GM19023 (cell line): Measurements from ENCODE around the gene TCP11.

Source experiments
- ATAC-seq: cut with Tn5 transposase; IDR thresholded peaks from one replicate; pipeline ENCODE4 v1.9.1; 2021; ENCODE audit warnings: mild to moderate bottlenecking, moderate library complexity; ENCODE audit not compliant: unreplicated experiment

TCP11 gene

GRCh38 chr6:35082733-35083403 is 58.3 kb downstream of the TCP11 start:
- ATAC-seq: no peak

GRCh38 chr6:35082046-35082732 is 59.0 kb downstream of the TCP11 start:
- ATAC-seq: no peak

GRCh38 chr6:35081426-35081851 is 59.7 kb downstream of the TCP11 start:
- ATAC-seq: no peak

- no peak for ATAC-seq
Observed at GRCh38 chr6:35080821-35081425, 60.2 kb downstream of the TCP11 start.

- no peak for ATAC-seq
Observed at GRCh38 chr6:35080016-35080680, 61.0 kb downstream of the TCP11 start.

- ATAC-seq: no peak
Observed at GRCh38 chr6:35079311-35080000, 61.7 kb downstream of the TCP11 start.

- no peak for ATAC-seq
Observed at GRCh38 chr6:35078896-35079295, 62.2 kb downstream of the TCP11 start.

- ATAC-seq: no peak
Observed at GRCh38 chr6:35078226-35078850, 62.8 kb downstream of the TCP11 start.

GRCh38 chr6:35077713-35078105 is 63.4 kb downstream of the TCP11 start:
- no peak for ATAC-seq

- ATAC-seq: no peak
Observed at GRCh38 chr6:35076997-35077712, 64.0 kb downstream of the TCP11 start.

- ATAC-seq: no peak
Observed at GRCh38 chr6:35073766-35074471, 67.2 kb downstream of the TCP11 start.

- ATAC-seq: no peak
Observed at GRCh38 chr6:35073211-35073610, 67.9 kb downstream of the TCP11 start.

GRCh38 chr6:35072698-35073055 is 68.5 kb downstream of the TCP11 start:
- ATAC-seq: no peak

GRCh38 chr6:35072051-35072697 is 69.0 kb downstream of the TCP11 start:
- no peak for ATAC-seq

GRCh38 chr6:35071347-35071994 is 69.7 kb downstream of the TCP11 start:
- no peak for ATAC-seq

- no peak for ATAC-seq
Observed at GRCh38 chr6:35070111-35070510, 71.0 kb downstream of the TCP11 start.

- ATAC-seq: no peak
Observed at GRCh38 chr6:35069262-35069661, 71.9 kb downstream of the TCP11 start.

- no peak for ATAC-seq
Observed at GRCh38 chr6:35068644-35069043, 72.5 kb downstream of the TCP11 start.
